Body of pancreas (tissue), 4 donors: ENCODE results near the gene COL23A1.

Source experiments
- POLR2A ChIP-seq, 3 donors: fragments of 450-650 bp; IDR thresholded peaks; one replicate each; pipeline ENCODE4 v1.6.1; 2016; ENCODE audit warnings: antibody characterized with exemption in 3 of 3, mild to moderate bottlenecking in 2 of 3
- TF ChIP-seq, protein P1 (sequence below), 7 experiments: fragments of 450-650 bp in 4 of 7; fragments of 200-600 bp in 3 of 7; sonication (generic) in 3 of 7; IDR thresholded peaks; one replicate each; pipeline ENCODE4 v1.5.1; 2016 to 2019; ENCODE audit warnings: antibody characterized with exemption in 7 of 7

- TF ChIP-seq, protein P1, sequence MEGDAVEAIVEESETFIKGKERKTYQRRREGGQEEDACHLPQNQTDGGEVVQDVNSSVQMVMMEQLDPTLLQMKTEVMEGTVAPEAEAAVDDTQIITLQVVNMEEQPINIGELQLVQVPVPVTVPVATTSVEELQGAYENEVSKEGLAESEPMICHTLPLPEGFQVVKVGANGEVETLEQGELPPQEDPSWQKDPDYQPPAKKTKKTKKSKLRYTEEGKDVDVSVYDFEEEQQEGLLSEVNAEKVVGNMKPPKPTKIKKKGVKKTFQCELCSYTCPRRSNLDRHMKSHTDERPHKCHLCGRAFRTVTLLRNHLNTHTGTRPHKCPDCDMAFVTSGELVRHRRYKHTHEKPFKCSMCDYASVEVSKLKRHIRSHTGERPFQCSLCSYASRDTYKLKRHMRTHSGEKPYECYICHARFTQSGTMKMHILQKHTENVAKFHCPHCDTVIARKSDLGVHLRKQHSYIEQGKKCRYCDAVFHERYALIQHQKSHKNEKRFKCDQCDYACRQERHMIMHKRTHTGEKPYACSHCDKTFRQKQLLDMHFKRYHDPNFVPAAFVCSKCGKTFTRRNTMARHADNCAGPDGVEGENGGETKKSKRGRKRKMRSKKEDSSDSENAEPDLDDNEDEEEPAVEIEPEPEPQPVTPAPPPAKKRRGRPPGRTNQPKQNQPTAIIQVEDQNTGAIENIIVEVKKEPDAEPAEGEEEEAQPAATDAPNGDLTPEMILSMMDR (IDR thresholded peaks at IDR 0.05): no peak
- TF ChIP-seq POLR2A (IDR thresholded peaks at IDR 0.05): no peak
These were observed 375.9 kb downstream of the COL23A1 start for GRCh38 chr5:178214160-178214803.
